DMS 273 (cell line): ENCODE measurements around the gene FZD7.
A peak's percentile ranks its signal among the peaks of the same experiment; 100 is the strongest.

Experiments
- DNase-seq: peaks from one replicate; lab custom pipeline; 2025; ENCODE audit not compliant: unreplicated experiment; lab: John Stamatoyannopoulos, UW

FZD7 gene

GRCh38 chr2:202035941-202036372 lies 2.3 kb downstream of the FZD7 start:
- DNase-seq, result no peak

GRCh38 chr2:202036601-202037037 lies 3.0 kb downstream of the FZD7 start:
- peak; percentile 71 for DNase-seq

- DNase-seq, result peak; percentile 39
Observed at GRCh38 chr2:202037086-202037485, 3.4 kb downstream of the FZD7 start.

- DNase-seq, result peak; percentile 61
Observed at GRCh38 chr2:202038471-202039277, 5.0 kb downstream of the FZD7 start.

GRCh38 chr2:202039278-202040078 lies 5.8 kb downstream of the FZD7 start:
- DNase-seq, result peak; percentile 70

- DNase-seq, result peak; percentile 62
Observed at GRCh38 chr2:202040079-202040844, 6.6 kb downstream of the FZD7 start.

- no peak for DNase-seq
Observed at GRCh38 chr2:202042444-202042843, 8.8 kb downstream of the FZD7 start.

- DNase-seq, result no peak
Observed at GRCh38 chr2:202043475-202043874, 9.8 kb downstream of the FZD7 start.

GRCh38 chr2:202044777-202045176 lies 11.1 kb downstream of the FZD7 start:
- DNase-seq, result no peak

- DNase-seq, result peak; percentile 41
Observed at GRCh38 chr2:202046572-202046971, 12.9 kb downstream of the FZD7 start.

GRCh38 chr2:202049092-202049728 lies 15.6 kb downstream of the FZD7 start:
- no peak for DNase-seq

- DNase-seq, result no peak
Observed at GRCh38 chr2:202049840-202050239, 16.2 kb downstream of the FZD7 start.

GRCh38 chr2:202050652-202051051 lies 17.0 kb downstream of the FZD7 start:
- DNase-seq, result no peak

GRCh38 chr2:202051499-202052161 lies 18.0 kb downstream of the FZD7 start:
- DNase-seq, result no peak

GRCh38 chr2:202052235-202052634 lies 18.6 kb downstream of the FZD7 start:
- no peak for DNase-seq

GRCh38 chr2:202054679-202055078 lies 21.0 kb downstream of the FZD7 start:
- no peak for DNase-seq

GRCh38 chr2:202056611-202057010 lies 23.0 kb downstream of the FZD7 start:
- DNase-seq, result peak; percentile 50

GRCh38 chr2:202060218-202060617 lies 26.6 kb downstream of the FZD7 start:
- DNase-seq, result no peak

- peak; percentile 11 for DNase-seq
Observed at GRCh38 chr2:202061695-202062094, 28.0 kb downstream of the FZD7 start.

GRCh38 chr2:202064171-202064880 lies 30.7 kb downstream of the FZD7 start:
- peak; percentile 76 for DNase-seq
